Measurements from ENCODE around the gene C21orf91. TPM values are rescaled to one million over a fixed set of nuclear protein-coding genes. Genes with fewer than 3 reads are reported as not detected.

C21orf91 gene
- polyA plus RNA-seq, 3 donors = 4.6 to 22.3 (median 18.9) TPM

- no peaks in the 10 kb centered on the region for H3K27me3 Mint-ChIP-seq (ENCODE audit: low read depth in 3 of 3)
- H3K4me2 ChIP-seq (replicated peaks; ENCODE audit: extremely low read depth, low read length, poor library complexity, severe bottlenecking) = no peak overlapping the region
- no peaks in the 10 kb centered on the region for H3K79me2 ChIP-seq (ENCODE audit: insufficient read depth, low read length)
- H3K4me3 Mint-ChIP-seq = no peak overlapping the region
- no peak for DNase-seq
- 91% methylated on average over 20 of the region's 20 CpGs for WGBS (ENCODE audit: insufficient coverage)
- H3K27ac Mint-ChIP-seq = no peak overlapping the region
- H2AFZ ChIP-seq (ENCODE audit: insufficient read depth, low read depth, low read length, poor library complexity, severe bottlenecking) = no peak overlapping the region
- H3K4me1 ChIP-seq (ENCODE audit: control insufficient read depth in 1 of 2, insufficient read depth in 2 of 2, low read length in 2 of 2) = peaks cover 31 to 35% of the 10 kb centered on the region in 2 donors
- H3K27me3 ChIP-seq (ENCODE audit: control insufficient read depth in 2 of 2, insufficient read depth in 2 of 2, low read length in 2 of 2) = no peaks in the 10 kb centered on the region
- H3K9ac ChIP-seq (ENCODE audit: insufficient read depth, low read length, poor library complexity, severe bottlenecking) = no peak overlapping the region
- no peak for TF ChIP-seq CTCF (IDR thresholded peaks at IDR 0.05)
- no peaks in the 10 kb centered on the region for H3K36me3 ChIP-seq (replicated peaks in 1 of 2; ENCODE audit: control insufficient read depth in 1 of 2, insufficient read depth in 2 of 2, low read length in 2 of 2)
- H3K9me3 Mint-ChIP-seq = peaks cover 0 to 11% (median 4%) of the 10 kb centered on the region in 7 donors
- H3K27ac ChIP-seq (ENCODE audit: low read depth in 1 of 2, low read length in 2 of 2) = no peak overlapping the region
- peaks cover 0 to 3% of the 10 kb centered on the region in 2 donors for H3K9me3 ChIP-seq (replicated peaks in 1 of 2; ENCODE audit: control insufficient read depth in 1 of 2, insufficient read depth in 1 of 2, low read length in 2 of 2)
- no peak overlapping the region for H3K4me3 ChIP-seq (replicated peaks in 1 of 3; ENCODE audit: low read depth in 2 of 3, low read length in 3 of 3)
- no peaks in the 10 kb centered on the region for H3K36me3 Mint-ChIP-seq
- intact Hi-C loops (cut with micrococcal nuclease) = no loop called here
- peaks cover 32% of the 10 kb centered on the region for H3K4me1 Mint-ChIP-seq
- no peaks in the 10 kb centered on the region for H4K20me1 ChIP-seq (ENCODE audit: insufficient read depth, low read length)
These were observed 61.5 kb downstream of the C21orf91 start for GRCh38 chr21:17757671-17758070.

- H3K36me3 ChIP-seq (replicated peaks in 1 of 2; ENCODE audit: control insufficient read depth in 1 of 2, insufficient read depth in 2 of 2, low read length in 2 of 2) = no peaks in the 10 kb centered on the region
- H4K20me1 ChIP-seq (ENCODE audit: insufficient read depth, low read length) = no peaks in the 10 kb centered on the region
- Mint-ChIP-seq H3K27me3 (ENCODE audit: low read depth in 3 of 3) (peaks cover 0 to 2% (median 0%) of the 10 kb centered on the region in 3 donors), H3K4me1 (peaks cover 19% of the 10 kb centered on the region), H3K27ac (peak overlapping the region in 4 of 7 donors; percentile 35 to 66 (median 61)), H3K4me3 (peak overlapping the region in 1 of 2 donors; percentile 60), H3K36me3 (no peaks in the 10 kb centered on the region), H3K9me3 (peaks cover 4 to 25% (median 11%) of the 10 kb centered on the region in 7 donors)
- H2AFZ ChIP-seq (ENCODE audit: insufficient read depth, low read depth, low read length, poor library complexity, severe bottlenecking) = peak overlapping the region; percentile 37
- H3K4me1 ChIP-seq (ENCODE audit: control insufficient read depth in 1 of 2, insufficient read depth in 2 of 2, low read length in 2 of 2) = peaks cover 24% of the 10 kb centered on the region in 2 donors
- H3K4me2 ChIP-seq (replicated peaks; ENCODE audit: extremely low read depth, low read length, poor library complexity, severe bottlenecking) = peak overlapping the region; percentile 26
- peaks cover 0 to 3% of the 10 kb centered on the region in 2 donors for H3K9me3 ChIP-seq (replicated peaks in 1 of 2; ENCODE audit: control insufficient read depth in 1 of 2, insufficient read depth in 1 of 2, low read length in 2 of 2)
- TF ChIP-seq CTCF (IDR thresholded peaks at IDR 0.05) = no peak
- WGBS (ENCODE audit: insufficient coverage) = 0% methylated on average over 2 of the region's 2 CpGs
- H3K27me3 ChIP-seq (ENCODE audit: control insufficient read depth in 2 of 2, insufficient read depth in 2 of 2, low read length in 2 of 2) = no peaks in the 10 kb centered on the region
- peak; percentile 10 to 39 (median 16) for DNase-seq
- intact Hi-C loops (cut with micrococcal nuclease) = no loop called here
- peak overlapping the region in 1 of 2 donors; percentile 63 for H3K27ac ChIP-seq (ENCODE audit: low read depth in 1 of 2, low read length in 2 of 2)
- H3K9ac ChIP-seq (ENCODE audit: insufficient read depth, low read length, poor library complexity, severe bottlenecking) = no peak overlapping the region
- H3K4me3 ChIP-seq (replicated peaks in 1 of 3; ENCODE audit: low read depth in 2 of 3, low read length in 3 of 3) = peak overlapping the region in 1 of 3 experiments; percentile 19
- no peaks in the 10 kb centered on the region for H3K79me2 ChIP-seq (ENCODE audit: insufficient read depth, low read length)
These were observed 65.4 kb downstream of the C21orf91 start for GRCh38 chr21:17753736-17754135.

All from CD14-positive monocyte (primary cell).